ENCODE results near the gene BNIP5. TPM values are rescaled to one million over a fixed set of nuclear protein-coding genes. Genes with fewer than 3 reads are reported as not detected.

BNIP5 gene
- total and polyA plus RNA-seq, 3 donors from 2014 or later = 0.68 to 0.96 (median 0.87) TPM

DNA sequence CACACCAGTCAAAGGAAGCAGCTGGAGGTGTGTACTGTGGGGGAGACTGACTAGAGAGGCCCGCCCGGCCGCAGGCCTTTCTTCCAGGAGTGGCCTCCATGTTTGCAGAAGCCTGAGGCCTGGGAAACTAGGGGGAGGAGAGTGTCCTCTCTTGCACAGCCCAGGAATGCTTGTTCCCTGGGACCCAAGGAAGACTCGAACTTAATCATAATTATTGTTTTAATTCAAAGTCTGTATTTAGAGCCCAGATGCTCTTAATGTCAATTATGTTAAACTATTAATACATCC, 23.1 kb downstream of the BNIP5 start:
- WGBS, 2 donors = 54 to 74% methylated on average over 4 of the region's 4 CpGs
- Histone ChIP-seq H3K27me3 (no peaks in the 10 kb centered on the region), H3K27ac (no peak overlapping the region), H3K9me3 (no peaks in the 10 kb centered on the region), H3K4me1 (peaks cover 30% of the 10 kb centered on the region), H3K36me3 (ENCODE audit: low read depth, missing control alignments) (no peaks in the 10 kb centered on the region), H3K4me3 (no peak overlapping the region)
- intact Hi-C loops (cut with DNase I; ENCODE audit: low total_unique reads) = no loop called here
- DNase-seq = no peak
- TF ChIP-seq, protein P1, sequence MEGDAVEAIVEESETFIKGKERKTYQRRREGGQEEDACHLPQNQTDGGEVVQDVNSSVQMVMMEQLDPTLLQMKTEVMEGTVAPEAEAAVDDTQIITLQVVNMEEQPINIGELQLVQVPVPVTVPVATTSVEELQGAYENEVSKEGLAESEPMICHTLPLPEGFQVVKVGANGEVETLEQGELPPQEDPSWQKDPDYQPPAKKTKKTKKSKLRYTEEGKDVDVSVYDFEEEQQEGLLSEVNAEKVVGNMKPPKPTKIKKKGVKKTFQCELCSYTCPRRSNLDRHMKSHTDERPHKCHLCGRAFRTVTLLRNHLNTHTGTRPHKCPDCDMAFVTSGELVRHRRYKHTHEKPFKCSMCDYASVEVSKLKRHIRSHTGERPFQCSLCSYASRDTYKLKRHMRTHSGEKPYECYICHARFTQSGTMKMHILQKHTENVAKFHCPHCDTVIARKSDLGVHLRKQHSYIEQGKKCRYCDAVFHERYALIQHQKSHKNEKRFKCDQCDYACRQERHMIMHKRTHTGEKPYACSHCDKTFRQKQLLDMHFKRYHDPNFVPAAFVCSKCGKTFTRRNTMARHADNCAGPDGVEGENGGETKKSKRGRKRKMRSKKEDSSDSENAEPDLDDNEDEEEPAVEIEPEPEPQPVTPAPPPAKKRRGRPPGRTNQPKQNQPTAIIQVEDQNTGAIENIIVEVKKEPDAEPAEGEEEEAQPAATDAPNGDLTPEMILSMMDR (IDR thresholded peaks at IDR 0.05) = no peak
- TF ChIP-seq POLR2A (IDR thresholded peaks at IDR 0.05) = no peak

DNA sequence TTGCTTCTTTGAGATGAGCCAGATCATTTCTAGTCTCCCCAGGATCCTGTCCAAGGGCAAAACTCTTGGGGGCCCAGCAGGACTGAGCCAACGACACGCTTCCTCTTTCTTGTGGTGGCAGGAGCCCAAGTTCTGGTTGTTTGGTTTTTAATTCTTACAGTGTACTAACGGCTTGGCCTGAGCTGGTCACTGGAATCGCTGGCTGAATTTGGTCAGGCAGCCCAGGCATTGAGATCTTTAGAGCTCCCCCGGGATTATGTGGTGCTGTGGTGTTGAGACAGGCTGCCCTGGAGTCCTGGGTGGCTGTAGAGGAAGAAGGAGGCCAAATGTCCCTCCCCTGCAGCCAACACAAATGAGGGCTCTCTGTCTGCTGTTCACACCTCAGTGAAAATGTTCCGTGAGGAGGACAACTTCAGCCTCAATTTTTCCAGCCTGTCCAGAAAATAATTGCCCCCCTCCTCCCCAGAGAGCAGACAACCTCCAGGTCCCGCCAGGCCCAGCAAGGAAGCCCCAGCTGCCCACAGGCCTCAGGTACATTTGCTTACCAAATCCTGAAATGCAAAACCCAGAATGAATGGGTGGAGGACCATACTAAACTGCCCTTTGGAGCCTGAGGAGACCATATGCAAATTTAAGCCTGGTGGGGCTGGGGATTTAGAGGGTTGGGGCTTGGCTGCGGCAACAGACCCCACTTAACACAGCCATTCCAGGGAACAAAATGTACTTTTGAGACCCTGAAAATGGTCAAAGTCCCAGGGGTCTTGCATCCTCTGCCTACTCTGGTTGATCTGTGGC, 23.6 kb downstream of the BNIP5 start:
- 55 to 65% methylated on average over 8 of the region's 8 CpGs for WGBS, 2 donors
- Histone ChIP-seq H3K27me3 (no peaks in the 10 kb centered on the region), H3K4me3 (no peak overlapping the region), H3K27ac (no peak overlapping the region), H3K4me1 (peaks cover 30% of the 10 kb centered on the region), H3K36me3 (ENCODE audit: low read depth, missing control alignments) (no peaks in the 10 kb centered on the region), H3K9me3 (no peaks in the 10 kb centered on the region)
- intact Hi-C loops (cut with DNase I; ENCODE audit: low total_unique reads) = no loop called here
- TF ChIP-seq, protein P1 (IDR thresholded peaks at IDR 0.05) = no peak
- no peak for TF ChIP-seq POLR2A (IDR thresholded peaks at IDR 0.05)
- DNase-seq = peak; percentile 57

DNA sequence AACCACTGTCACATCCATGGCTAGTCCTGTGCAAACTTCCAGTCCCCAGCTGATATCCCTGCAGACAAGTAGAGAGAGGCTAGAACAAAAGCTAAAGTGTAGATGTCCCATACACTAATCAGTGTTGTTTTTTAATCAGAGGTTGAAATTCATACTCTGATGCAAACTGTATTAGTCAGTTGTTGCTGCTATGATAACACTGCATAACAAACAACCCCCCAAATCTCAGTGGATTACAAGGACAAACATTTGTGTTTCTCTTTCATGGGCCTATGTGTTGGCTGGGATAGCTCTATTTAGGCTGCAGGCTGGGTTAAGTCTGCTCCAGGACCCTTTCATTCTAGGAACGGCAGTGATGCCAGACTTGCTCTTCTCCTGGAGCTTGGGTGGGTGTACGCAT, 26.8 kb downstream of the BNIP5 start:
- H3K27ac ChIP-seq = no peak overlapping the region
- H3K36me3 ChIP-seq (ENCODE audit: low read depth, missing control alignments) = no peaks in the 10 kb centered on the region
- H3K4me3 ChIP-seq = no peak overlapping the region
- no peaks in the 10 kb centered on the region for H3K27me3 ChIP-seq
- no peaks in the 10 kb centered on the region for H3K9me3 ChIP-seq
- no peak for DNase-seq
- WGBS, 2 donors = 95 to 98% methylated on average over 2 of the region's 2 CpGs
- peaks cover 30% of the 10 kb centered on the region for H3K4me1 ChIP-seq
- intact Hi-C loops (cut with DNase I; ENCODE audit: low total_unique reads) = loop anchor here (10.0 kb wide), 1 partner anchor 45 kb away; no protein-coding TSS in a partner anchor
- no peak for TF ChIP-seq POLR2A (IDR thresholded peaks at IDR 0.05)
- TF ChIP-seq, protein P1 (IDR thresholded peaks at IDR 0.05) = no peak

DNA sequence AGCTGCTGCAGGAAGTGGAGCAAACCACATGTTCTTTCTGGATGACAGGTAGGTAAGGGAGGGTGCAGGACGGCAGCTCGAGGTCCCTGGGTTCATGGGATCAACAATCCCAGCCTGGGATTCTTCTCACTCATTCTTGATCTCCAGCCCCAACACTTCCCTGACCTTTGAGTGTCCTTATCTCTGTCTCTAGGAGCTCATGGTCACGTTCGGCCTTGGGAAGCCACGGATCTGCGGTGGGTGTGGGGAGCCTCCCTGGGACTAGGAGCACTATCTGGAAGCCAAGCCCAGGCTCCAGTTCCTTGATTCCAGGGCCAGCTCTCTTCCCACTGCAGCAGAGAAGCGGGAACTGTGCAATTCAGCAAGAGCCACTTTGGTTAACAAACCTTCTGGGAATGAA, 27.5 kb downstream of the BNIP5 start:
- WGBS, 2 donors = 35 to 43% methylated on average over 5 to 7 of the region's 7 CpGs
- Histone ChIP-seq H3K9me3 (no peaks in the 10 kb centered on the region), H3K36me3 (ENCODE audit: low read depth, missing control alignments) (no peaks in the 10 kb centered on the region), H3K27ac (no peak overlapping the region), H3K4me3 (no peak overlapping the region), H3K27me3 (no peaks in the 10 kb centered on the region), H3K4me1 (peaks cover 29% of the 10 kb centered on the region)
- TF ChIP-seq, protein P1 (IDR thresholded peaks at IDR 0.05) = no peak
- no peak for TF ChIP-seq POLR2A (IDR thresholded peaks at IDR 0.05)
- DNase-seq = peak; percentile 78
- intact Hi-C loops (cut with DNase I; ENCODE audit: low total_unique reads) = loop anchor here (10.0 kb wide), 1 partner anchor 46 kb away; no protein-coding TSS in a partner anchor

DNA sequence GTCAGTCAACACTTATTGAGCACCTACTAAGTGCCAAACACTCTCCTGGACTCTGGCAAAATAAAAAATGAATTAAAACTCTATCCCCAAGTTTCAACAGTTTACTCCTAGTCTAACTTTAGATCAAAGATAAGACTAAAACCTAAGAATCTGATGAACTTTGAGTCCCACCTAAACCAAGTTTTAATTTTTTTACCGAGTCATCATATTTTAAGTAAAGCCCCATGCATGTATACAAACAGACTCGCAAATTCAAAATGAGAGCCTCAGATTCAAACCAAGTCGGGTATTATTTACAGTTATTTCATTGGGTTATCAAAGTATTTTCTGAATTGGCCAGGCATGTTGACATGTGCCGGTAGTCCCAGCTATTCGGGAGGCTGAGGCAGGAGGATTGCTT, 28.2 kb downstream of the BNIP5 start:
- no peaks in the 10 kb centered on the region for H3K36me3 ChIP-seq (ENCODE audit: low read depth, missing control alignments)
- no peak overlapping the region for H3K27ac ChIP-seq
- no peak for DNase-seq
- no peaks in the 10 kb centered on the region for H3K9me3 ChIP-seq
- intact Hi-C loops (cut with DNase I; ENCODE audit: low total_unique reads) = loop anchor here (10.0 kb wide), 1 partner anchor 46 kb away; no protein-coding TSS in a partner anchor
- H3K4me1 ChIP-seq = peaks cover 22% of the 10 kb centered on the region
- 90 to 96% methylated on average over 5 of the region's 5 CpGs for WGBS, 2 donors
- H3K4me3 ChIP-seq = no peak overlapping the region
- TF ChIP-seq POLR2A (IDR thresholded peaks at IDR 0.05) = no peak
- TF ChIP-seq, protein P1 (IDR thresholded peaks at IDR 0.05) = no peak
- no peaks in the 10 kb centered on the region for H3K27me3 ChIP-seq

All from testis (tissue), 3 donors.